GM20431 (cell line): ENCODE data around the gene FHOD3.
"Not testable (repeated sequence)": the region's sequence is repeated elsewhere in the genome, so short reads cannot be mapped to it uniquely, and the experiment has no call there.

ENCODE experiments used
- in situ Hi-C: fragments of 300-500 bp; cut with MseI, MboI; formaldehyde crosslinking; loops from one replicate; pipeline ENCODE4 v1.15.0; 2020; ENCODE audit warnings: low sequenced_read_pairs; ENCODE audit not compliant: unreplicated experiment

FHOD3 gene

DNA sequence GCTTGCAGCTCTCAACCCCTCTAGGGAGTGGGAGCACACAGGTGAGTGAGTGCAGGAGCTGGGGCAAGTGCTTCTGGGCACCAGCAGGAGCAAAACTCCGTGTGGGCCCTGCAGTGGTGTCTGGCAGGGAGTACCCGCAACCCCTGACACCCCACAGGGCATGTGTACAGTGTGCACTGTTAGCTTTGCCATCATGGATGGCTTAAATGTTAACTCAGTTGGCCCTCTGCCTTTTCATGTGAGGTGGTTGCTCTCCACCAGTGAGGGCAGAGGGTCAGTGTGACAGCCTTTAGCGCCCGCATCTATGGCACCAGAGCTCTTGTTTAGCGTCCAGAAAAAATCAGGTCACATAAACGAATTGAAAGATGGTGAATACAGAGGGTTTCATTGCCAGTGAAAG, 438.6 kb downstream of the FHOD3 start:
- in situ Hi-C loops, result no loop called here

DNA sequence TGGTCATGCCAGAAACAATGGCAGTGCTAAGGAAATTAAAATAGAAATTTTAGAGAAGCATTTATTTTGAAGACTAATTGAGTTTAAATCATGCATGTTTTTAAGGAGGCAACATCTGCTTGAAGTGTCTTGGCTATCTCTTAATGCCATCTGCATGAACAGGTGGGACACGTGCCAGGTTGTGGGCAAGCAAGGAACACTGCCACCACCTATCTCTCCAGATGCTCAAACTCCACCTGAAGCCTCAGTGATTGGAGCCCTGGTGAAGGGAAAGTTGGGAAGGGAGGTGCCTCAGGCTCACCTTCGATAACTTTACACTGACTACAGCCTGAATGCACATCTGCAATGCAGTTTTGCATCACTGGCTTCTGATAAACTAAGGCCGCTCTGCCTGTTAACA, 439.8 kb downstream of the FHOD3 start:
- in situ Hi-C loops, result no loop called here

DNA sequence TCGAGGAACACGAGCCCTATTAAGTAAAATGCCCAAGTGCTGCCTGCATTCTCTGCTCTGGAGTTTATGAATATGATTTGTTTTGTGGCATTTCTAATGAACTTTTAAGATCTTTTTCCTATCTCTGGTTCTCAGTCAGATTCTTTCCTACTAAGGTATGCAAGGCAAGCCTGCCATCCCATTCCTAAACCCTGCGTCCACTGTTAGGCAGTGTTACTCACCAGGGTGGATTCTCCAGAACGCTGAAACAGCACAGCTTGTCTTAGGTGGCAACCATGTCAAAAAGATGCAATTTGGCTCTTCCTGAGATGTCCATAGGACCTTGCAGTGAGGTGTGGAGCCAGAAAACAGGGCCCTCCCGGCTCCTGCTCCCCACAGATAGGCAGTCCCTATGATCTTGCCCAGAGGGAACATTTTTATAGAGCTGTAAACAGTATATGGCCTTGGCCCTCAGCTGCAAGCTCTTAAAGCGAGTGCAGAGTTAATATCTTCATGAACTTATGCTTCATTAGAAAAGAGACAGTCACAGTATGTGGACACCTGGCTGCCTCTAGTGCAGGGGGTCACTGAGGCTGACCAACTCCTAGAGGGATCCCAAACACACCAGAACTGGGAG, 446.9 kb downstream of the FHOD3 start:
- in situ Hi-C loops, result no loop called here

DNA sequence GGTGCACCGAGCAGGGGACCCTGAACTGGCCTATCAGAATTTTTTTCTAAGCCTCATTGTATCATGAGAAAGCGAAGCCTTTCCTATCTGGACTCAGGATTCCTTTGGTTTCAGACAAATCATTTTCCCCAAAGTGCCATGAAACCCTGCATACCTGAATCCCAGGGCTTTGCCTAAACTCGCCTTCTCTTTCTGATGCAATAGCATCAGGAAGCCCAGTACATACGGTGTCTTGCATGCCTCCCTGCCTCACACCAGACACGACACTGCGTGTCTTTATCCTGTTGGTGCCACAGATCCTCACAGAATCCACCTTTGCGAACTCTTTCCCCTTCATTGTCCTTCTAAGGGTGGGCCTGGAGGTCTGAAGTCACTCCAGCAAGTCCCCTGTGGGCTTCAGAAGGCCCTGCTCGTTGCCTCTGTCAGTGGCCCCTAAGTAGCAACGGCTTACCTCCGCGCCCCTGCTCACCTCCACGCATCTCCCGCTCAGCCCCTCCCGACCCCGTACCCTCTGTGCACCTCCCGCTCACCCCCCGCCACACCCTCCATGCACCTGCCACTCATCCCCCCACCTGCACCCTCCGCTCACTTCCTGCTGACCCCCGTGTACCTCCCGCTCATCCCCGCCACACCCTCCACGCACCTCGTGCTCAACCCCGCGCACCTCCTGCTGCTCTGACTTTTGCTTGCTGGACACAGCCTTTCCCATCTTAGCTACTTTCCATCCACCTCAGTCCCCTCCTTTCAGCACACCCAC, 447.9 kb downstream of the FHOD3 start:
- in situ Hi-C loops, result no loop called here

DNA sequence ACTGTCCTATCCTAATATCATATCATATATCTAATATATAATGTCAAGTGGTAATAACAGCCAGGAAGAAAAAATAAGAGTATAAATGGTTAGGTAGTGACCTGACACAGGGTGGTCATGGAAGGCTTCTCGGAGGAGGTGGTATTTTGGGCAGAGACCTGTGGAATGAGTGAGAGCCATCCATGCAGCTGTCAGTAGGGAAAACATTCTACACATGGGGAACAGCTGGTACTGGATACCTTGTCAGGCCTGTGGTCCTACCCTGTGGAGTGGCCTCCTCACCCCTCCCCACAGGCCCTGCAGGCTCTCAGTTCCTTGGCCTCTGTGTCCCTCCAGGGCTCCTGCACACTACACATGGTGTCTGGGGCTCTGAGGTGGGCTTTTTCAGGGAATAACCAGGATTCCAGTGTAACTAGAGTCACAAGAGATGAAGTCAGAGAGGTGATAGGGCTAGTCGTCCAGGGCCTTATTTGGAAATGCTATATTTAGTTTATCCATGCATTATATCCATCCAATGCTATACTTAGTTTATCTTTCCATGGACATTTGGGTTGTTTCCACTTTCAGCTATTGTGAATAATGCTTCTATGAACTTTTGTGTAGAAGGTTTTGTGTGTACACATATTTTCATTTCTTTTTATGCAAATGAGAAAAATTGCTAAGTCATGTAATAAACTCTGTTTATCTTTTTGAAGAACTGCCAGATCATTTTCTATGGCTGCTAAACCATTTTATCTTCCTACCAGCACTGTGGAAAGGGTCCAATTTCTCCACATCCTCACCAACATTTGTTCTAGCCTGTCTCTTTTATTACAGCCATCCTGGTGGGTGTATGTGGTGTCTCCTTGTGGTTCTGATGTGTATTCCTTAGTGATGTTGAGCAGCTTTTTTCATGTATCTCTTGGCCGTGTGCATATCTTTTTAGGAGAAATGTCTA, 455.7 kb downstream of the FHOD3 start:
- in situ Hi-C loops, result no loop called here

DNA sequence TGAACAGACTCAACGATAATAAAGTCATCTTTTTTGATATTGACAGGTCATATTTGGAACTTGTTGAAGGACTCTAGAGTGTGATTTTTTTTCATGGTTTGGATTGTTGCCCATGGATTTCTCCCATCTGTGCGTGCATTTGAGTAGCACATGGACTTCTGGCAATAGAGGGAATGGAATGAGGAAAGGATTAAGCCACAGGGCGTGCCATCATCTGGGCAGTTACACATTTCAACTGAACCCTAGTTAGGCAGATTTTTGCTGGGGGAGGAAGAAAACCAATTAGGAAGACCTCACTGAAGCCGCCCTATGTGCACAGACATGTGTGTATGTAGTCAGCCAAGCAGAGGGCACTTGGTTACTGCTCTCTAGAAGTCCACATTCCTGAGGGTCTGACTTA, 458.7 kb downstream of the FHOD3 start:
- in situ Hi-C loops, result no loop called here

DNA sequence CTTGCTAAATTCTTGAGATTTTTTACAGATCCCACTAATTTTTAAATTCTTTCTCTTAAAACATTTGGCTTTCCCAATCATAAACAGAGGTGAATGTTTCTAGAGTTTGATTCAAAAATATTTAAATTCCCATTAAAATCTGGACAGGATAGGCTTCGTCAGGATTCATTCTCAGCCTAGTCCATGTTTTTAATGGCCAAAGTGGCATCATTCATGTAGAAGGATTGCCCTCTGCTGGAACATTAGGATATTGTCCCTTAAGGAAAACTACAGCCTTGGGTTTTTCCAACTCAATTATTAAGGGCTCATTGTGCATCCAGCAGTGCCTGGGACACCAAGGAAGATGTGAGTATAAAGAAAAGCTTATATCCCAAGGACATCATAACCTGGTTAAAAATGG, 459.6 kb downstream of the FHOD3 start:
- in situ Hi-C loops, result no loop called here

DNA sequence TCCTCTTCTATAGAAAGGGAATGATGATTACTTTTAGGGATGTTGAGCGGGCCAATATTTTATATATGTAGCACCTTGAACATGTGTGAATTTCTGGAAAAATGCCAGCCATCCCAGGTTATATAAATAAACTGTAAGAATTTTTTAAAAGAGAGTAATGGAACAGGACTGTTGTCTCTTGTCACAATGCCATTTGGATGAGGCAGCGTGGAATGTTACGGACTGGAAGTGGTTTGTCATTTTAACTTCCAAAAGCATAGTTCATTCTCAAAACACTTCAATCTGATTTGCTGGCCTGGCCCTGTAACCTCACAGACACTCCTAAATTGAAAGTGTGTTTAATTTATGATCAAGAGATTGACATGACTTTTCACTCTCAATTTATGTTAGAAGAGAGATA, 460.5 kb downstream of the FHOD3 start:
- in situ Hi-C loops, result no loop called here

DNA sequence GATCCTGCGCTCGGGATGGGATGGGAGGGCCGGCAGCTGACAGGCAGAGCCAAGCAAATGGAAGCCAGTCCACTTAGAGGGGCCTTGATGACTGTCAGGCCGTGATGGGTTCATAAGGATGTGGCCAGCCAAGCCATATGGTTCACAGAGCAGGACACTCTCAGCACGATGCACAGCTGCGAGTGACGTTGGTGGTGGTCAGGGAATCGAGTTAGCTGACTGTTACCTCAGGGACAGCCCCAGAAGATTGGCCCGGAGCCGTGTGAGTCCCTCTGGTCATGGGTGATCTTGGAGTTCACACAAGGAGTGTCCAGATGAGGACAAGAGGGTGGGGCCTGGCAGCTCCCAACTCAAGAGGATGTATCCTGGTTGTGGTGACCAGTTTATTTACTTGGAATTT, 461.1 kb downstream of the FHOD3 start:
- in situ Hi-C loops, result no loop called here

DNA sequence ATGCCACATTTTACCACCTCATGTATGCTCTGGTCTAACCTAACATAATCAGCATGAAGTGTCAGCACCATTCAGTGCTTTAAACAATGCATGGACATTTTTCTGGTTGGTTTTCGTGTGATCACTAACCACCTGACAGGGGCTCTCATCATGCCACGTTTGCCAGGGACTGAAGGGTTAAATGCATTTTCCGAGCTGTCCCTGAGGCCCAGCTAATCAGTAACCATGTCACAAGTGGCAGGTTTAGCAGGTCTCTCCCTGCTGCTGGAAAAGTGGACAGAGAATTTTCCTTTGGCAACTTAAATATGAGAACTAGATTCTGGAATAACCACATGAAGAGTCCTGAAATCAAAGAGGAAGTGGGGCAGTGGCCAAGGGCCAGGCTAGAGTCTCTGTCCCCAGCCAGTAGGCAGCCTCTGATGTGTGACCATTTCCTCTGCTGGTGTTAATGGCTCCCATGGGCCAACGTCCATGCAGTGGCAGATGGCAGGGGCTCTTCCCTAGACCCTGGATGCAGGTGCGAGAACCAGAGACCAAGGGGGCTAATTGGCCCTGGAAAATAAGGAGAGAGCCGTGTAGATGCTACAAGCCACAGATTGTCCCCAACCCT, 461.8 kb downstream of the FHOD3 start:
- in situ Hi-C loops, result no loop called here

DNA sequence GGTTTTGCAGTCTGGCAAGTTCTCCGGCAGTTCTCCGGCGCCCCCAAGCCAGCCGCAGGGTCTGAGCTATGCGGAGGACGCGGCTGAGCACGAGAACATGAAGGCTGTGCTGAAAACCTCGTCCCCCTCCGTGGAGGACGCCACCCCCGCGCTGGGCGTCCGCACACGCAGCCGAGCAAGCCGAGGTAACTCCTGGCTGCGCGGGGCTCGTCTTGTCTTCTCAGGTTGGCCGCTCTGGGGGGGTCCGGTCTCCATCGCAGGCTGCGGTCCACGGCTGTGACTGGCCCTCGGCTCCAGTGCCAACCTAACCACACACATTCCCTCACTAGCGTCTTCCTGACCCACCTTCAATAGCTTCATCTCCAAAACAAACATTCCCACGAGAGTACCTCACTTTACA, 463.1 kb downstream of the FHOD3 start:
- in situ Hi-C loops, result no loop called here

DNA sequence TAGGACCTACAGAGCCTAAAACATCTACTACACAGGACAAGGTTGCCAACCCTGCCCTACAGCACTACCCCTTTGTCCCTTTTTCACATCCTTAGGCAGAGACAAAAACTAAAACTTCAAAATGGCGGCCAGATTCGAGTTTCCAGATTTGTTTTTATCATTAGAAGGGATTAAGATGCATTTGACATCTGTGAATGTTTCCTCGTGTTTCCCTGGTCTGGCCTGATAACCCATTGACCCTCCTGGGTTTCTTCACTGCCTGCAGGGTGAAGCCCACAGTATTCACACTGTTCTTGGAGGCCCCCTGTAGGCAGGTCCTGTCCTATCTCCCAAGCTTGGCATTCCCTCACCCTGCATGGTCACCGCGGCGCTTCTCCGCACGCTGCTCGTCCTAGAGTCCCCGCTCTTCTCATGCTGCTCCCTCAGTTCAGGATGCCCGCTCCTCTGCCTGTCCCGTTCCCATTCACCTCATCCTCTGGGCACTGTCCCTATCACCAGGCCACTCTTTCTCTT, 463.7 kb downstream of the FHOD3 start:
- in situ Hi-C loops, result no loop called here

DNA sequence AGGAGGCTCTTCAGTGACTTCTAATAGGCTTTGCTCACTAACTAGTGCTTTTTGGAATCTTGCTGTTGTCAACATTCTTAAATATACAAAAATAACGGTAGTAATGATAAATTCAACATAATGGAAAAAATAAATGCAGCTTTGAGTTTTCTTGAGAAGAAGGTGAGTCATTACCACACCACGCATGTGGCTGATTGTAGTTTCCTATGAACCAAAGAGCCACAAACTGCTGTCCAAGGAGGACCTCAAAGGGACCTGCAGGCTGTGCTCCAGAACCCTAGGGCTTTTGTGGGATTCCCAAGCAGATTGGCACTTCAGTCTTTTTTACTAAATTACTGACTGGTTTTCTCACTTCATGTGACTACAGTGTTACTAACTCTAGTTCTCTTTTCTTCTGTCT, 464.6 kb downstream of the FHOD3 start:
- in situ Hi-C loops, result no loop called here

DNA sequence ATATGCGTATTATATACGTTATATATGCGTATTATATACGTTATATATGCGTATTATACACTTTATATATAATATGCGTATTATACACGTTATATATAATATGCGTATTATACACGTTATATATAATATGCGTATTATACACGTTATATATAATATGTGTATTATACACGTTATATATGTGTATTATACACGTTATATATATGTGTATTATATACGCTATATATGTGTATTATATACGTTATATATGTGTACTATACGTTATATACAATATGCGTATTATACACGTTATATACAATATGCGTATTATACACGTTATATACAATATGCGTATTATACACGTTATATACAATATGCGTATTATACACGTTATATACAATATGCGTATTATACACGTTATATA, 465.5 kb downstream of the FHOD3 start:
- in situ Hi-C loops, result not testable (repeated sequence)

DNA sequence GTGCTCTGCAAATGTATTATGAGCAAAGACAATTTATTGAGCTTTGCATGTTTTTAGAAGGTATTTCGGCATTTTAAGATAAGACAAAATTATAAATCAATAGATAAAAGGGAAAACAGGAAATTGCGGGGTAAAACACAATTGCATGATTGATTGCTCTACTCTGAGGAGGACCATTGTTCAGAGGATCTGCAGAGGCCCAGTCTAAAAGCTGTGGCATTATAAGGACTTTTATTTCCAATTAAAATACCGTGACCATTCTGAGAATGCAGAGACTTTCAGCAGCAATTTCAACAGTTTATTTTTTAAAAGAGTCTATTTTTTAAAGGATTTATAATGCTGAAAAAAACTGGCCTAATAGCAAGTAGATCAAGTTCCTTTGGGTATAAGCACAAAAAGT, 469.3 kb downstream of the FHOD3 start:
- in situ Hi-C loops, result no loop called here

DNA sequence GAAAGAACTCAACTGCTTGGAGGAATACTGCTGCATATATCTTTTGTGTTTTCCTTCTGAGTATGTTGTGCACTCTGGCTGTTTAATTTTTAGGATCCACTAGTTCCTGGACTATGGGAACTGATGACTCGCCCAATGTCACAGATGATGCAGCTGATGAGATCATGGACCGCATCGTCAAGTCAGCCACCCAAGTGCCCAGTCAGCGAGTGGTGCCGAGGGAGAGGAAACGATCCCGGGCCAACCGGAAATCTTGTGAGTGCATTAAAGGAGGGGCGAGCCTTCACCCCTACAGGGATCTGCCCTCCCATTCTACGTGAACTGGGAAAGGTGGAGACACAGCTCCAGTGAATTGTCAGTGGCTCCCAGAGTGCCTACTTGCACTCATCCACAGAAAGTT, 471.7 kb downstream of the FHOD3 start:
- in situ Hi-C loops, result no loop called here

DNA sequence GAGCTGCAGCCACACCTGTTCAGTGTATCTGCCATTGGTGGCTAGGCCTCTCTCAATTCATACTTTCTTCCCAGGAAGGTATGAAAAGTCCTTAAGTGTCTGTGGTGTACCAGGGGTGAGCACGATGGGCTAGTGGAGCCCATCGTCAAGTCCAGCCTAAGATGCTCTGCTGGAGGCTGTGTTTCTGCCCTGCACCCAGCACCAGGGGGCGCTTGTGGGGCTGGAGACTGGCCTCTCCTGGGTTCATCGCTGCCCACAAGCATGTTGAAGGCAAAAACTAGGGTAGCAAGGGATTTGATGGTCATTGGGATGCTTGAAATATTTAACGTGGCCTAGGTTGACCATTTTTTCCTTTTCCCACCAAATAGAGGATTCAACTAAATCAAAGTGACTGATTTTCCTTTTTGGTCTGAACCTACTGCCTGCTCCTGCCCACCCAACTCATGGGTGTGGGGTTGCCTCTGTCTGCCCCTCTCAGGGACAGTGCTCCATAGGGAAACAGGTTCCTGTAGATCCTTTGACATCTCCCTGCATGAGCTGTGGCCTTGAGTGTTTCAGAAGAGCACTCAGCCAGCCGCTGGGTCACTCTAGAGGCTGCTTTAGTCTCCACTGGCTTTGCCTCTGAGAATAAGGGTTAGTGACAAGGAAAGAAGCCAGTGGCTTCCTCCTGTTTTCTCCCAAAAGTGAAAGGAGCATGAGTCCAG, 472.2 kb downstream of the FHOD3 start:
- in situ Hi-C loops, result no loop called here

DNA sequence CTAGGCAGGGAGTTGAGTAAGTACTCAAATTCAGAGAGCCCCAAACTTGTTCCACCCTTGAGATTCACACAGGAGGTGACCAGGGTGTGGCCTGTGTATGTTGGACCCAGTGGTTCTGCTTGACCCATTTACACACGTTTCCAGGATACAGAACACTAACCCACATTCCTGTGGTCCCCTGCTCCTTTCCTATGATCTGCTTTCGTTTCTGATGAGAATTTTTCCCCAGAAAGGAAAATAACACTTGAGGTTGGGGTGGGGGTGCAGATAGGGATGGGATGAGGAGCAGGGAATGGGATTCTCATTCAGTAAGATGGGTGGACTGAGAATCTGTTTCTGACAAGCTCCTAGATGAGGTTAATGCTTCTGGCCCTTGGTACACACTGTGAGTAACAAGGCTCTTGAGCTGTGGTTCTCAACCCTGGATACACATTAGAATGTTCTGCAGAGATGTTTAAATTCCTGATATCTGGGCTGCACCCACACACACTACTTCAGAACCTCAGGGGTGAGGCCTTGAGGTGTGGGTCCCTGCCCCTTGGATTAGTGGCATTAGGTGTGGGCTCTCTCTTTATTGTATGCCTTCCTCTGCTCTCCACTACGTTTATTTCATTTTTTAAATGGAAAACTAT, 472.9 kb downstream of the FHOD3 start:
- in situ Hi-C loops, result no loop called here

DNA sequence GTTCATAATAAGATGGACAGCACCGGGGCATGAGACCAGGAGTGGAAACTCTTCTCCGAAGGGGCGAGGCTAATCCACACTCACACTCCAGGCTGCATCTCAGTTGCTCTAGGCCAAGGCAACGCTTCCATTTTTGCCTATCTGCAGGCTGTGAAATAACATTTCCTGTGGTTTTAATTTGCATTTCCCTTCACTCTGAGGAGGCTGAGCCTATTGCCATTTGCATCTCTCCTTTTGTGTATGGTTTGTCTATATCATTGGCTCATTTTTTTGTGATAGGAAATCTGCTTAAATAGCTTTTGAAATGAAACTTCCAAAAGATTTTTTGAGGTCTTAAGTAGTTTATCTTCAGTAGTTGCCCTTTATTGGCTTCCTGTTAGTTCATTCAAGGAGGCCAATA, 473.7 kb downstream of the FHOD3 start:
- in situ Hi-C loops, result no loop called here
